Thoracic aorta (tissue), 2 donors: Measurements from ENCODE around the gene SH2D3A. TPM values are rescaled to one million over a fixed set of nuclear protein-coding genes. Genes with fewer than 3 reads are reported as not detected.
A peak's percentile ranks its signal among the peaks of the same experiment; 100 is the strongest.

Source experiments
- ATAC-seq: fragments of 150-250 bp; one replicate; pipeline ENCODE4 v1.8.0; 2017; ENCODE audit warnings: low read depth; ENCODE audit not compliant: insufficient number of reproducible peaks, low FRiP score
- DNase-seq: peaks from one replicate; pipeline ENCODE4 v3.0.0-alpha.2; 2020; ENCODE audit warnings: low spot score
- H3K27ac ChIP-seq, 2 donors: fragments of 200-600 bp; sonication (generic); 1 replicate in 1 of 2; 2 replicates in 1 of 2; pipeline ENCODE4 v1.5.1; 2016; ENCODE audit warnings: mild to moderate bottlenecking in 2 of 2, moderate library complexity in 2 of 2
- H3K27me3 ChIP-seq: fragments of 200-600 bp; sonication (generic); replicated peaks from 2 replicates; pipeline ENCODE4 v1.6.0; 2016; ENCODE audit warnings: mild to moderate bottlenecking; ENCODE audit not compliant: insufficient read depth
- H3K36me3 ChIP-seq: fragments of 200-600 bp; sonication (generic); one replicate; pipeline ENCODE4 v1.5.1; 2016
- H3K4me1 ChIP-seq, 2 donors: fragments of 200-600 bp; sonication (generic); 1 replicate in 1 of 2; 2 replicates in 1 of 2; pipeline versions ENCODE4 v1.5.1 to v1.6.0; 2016; ENCODE audit warnings: low read depth in 2 of 2, mild to moderate bottlenecking in 1 of 2; ENCODE audit not compliant: control insufficient read depth in 1 of 2
- H3K4me3 ChIP-seq: fragments of 200-600 bp; sonication (generic); 2 replicates; pipeline ENCODE4 v1.5.1; 2016; ENCODE audit warnings: mild to moderate bottlenecking
- H3K9me3 ChIP-seq: fragments of 200-600 bp; sonication (generic); 2 replicates; pipeline ENCODE4 v1.5.1; 2016
- CTCF ChIP-seq: fragments of 200-600 bp; sonication (generic); IDR thresholded peaks from one replicate; pipeline ENCODE4 v1.5.1; 2019; ENCODE audit warnings: antibody characterized with exemption
- total RNA-seq, 2 donors: library from RNA; depleted of rRNA; stranded (reverse); fragments of >200 nt; gene quantifications; one replicate each; pipeline versions ENCODE4 v1.1.0 to v1.2.3, GENCODE V29; 2016

The SH2D3A gene
- total RNA-seq, 2 donors from 2014 or later = 0.68 to 7.1 TPM

- no peak overlapping the region for H3K27ac ChIP-seq
- no peaks in the 10 kb centered on the region for H3K9me3 ChIP-seq
- TF ChIP-seq CTCF = no peak
- H3K4me3 ChIP-seq = no peak overlapping the region
- H3K36me3 ChIP-seq = no peaks in the 10 kb centered on the region
- DNase-seq = no peak
- peaks cover 4 to 5% of the 10 kb centered on the region in 2 donors for H3K4me1 ChIP-seq
- no peaks in the 10 kb centered on the region for H3K27me3 ChIP-seq
- ATAC-seq = no peak
Measured at GRCh38 chr19:6723738-6724137, 43.5 kb downstream of the SH2D3A start.

GRCh38 chr19:6723108-6723618 lies 44.1 kb downstream of the SH2D3A start:
- no peaks in the 10 kb centered on the region for H3K9me3 ChIP-seq
- ATAC-seq (no peak), DNase-seq (no peak)
- H3K27ac ChIP-seq = no peak overlapping the region
- peaks cover 4 to 5% of the 10 kb centered on the region in 2 donors for H3K4me1 ChIP-seq
- no peaks in the 10 kb centered on the region for H3K27me3 ChIP-seq
- TF ChIP-seq CTCF = no peak
- no peaks in the 10 kb centered on the region for H3K36me3 ChIP-seq
- H3K4me3 ChIP-seq = peak overlapping the region; percentile 14

- no peak for ATAC-seq
- no peak overlapping the region for H3K27ac ChIP-seq
- TF ChIP-seq CTCF = no peak
Measured at GRCh38 chr19:6721773-6722172, 45.5 kb downstream of the SH2D3A start.

GRCh38 chr19:6721138-6721474 lies 46.1 kb downstream of the SH2D3A start:
- Histone ChIP-seq H3K27ac (no peak overlapping the region), H3K9me3 (no peaks in the 10 kb centered on the region), H3K36me3 (no peaks in the 10 kb centered on the region), H3K4me1 (peaks cover 4 to 5% of the 10 kb centered on the region in 2 donors), H3K27me3 (no peaks in the 10 kb centered on the region), H3K4me3 (no peak overlapping the region)
- TF ChIP-seq CTCF = no peak
- ATAC-seq (no peak), DNase-seq (no peak)

More at GRCh38 chr19:6721773-6722172, 45.5 kb downstream of the SH2D3A start:
- Histone ChIP-seq H3K36me3 (no peaks in the 10 kb centered on the region), H3K9me3 (no peaks in the 10 kb centered on the region), H3K27me3 (no peaks in the 10 kb centered on the region), H3K4me3 (no peak overlapping the region), H3K4me1 (peaks cover 4 to 5% of the 10 kb centered on the region in 2 donors)
- no peak for DNase-seq

- H3K4me1 ChIP-seq = peaks cover 4 to 5% of the 10 kb centered on the region in 2 donors
- H3K27me3 ChIP-seq = no peaks in the 10 kb centered on the region
- no peaks in the 10 kb centered on the region for H3K36me3 ChIP-seq
- DNase-seq (no peak), ATAC-seq (no peak)
- no peak for TF ChIP-seq CTCF
- H3K4me3 ChIP-seq = no peak within 1 kb of the TSS
- H3K9me3 ChIP-seq = no peaks in the 10 kb centered on the region
- no peak within 1 kb of the TSS for H3K27ac ChIP-seq
Measured at GRCh38 chr19:6720369-6721137, 46.7 kb downstream of the SH2D3A start, which contains the start of gene C3. Gene C3, minus strand, starts transcription at chr19:6720650. Its CDS starts 61 bp downstream, at chr19:6720589.
